GM21825 (cell line): ENCODE results near the gene TLE4.
A peak's percentile ranks its signal among the peaks of the same experiment; 100 is the strongest.
"Not testable (repeated sequence)": the region's sequence is repeated elsewhere in the genome, so short reads cannot be mapped to it uniquely, and the experiment has no call there.

Experiments used
- ATAC-seq: cut with Tn5 transposase; IDR thresholded peaks from one replicate; pipeline ENCODE4 v1.9.1; 2021; ENCODE audit warnings: mild to moderate bottlenecking, moderate library complexity; ENCODE audit not compliant: unreplicated experiment

The TLE4 gene

DNA sequence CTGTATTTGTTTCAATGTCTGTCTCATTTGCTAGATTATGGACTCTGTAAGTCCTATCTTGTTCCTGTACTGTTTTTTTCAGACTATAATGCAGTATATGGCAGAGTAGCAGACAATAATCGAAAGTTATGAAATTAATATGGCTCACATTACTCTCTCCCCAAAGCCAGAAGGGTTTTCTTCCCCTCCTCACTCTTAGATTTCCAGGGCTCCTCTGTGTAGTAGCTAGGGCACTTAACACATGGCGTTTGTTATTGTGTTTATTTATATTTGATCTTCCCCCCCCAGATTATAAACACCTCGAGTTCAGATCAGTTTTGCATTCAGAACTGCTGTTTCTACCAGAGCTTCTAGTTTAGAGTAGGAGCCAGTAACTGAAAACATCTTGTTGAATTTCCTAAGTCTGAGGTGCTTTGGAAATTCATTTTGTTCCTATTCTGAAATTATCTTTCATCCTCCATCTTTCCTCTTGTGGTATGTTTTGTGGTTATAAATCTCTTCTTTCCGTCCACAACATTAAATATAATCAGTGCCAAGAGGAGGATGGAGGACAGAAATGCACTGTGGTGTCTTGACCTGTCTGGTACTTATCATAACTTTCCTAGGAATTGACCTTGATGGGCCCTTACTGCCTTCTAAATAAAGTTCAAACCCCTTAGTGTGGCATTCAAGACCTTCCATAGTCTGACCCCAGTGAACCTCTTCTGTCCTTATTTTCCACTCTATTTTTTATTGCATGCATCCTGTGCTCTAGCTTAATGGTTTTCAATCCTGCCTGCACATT lies 27.0 kb downstream of the TLE4 start:
- no peak for ATAC-seq

DNA sequence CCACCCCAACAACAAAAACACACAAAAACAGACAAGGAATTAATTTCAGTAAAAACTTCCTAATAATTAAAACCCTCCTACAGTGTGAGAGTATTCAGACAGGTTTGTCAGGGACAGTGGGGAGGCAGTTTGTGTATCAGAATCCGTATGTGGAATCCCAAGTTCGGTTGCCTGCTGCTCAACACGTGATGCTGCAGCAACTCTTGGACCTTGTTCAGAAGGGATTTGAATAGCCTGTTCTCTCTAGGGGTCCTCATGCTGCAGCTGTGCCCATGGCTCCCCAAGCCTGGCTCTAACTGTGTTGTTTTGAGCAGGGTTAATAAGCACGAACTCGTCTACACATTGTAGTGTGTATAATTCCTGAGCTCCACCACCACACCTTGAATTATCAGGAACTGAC lies 28.7 kb downstream of the TLE4 start:
- no peak for ATAC-seq

DNA sequence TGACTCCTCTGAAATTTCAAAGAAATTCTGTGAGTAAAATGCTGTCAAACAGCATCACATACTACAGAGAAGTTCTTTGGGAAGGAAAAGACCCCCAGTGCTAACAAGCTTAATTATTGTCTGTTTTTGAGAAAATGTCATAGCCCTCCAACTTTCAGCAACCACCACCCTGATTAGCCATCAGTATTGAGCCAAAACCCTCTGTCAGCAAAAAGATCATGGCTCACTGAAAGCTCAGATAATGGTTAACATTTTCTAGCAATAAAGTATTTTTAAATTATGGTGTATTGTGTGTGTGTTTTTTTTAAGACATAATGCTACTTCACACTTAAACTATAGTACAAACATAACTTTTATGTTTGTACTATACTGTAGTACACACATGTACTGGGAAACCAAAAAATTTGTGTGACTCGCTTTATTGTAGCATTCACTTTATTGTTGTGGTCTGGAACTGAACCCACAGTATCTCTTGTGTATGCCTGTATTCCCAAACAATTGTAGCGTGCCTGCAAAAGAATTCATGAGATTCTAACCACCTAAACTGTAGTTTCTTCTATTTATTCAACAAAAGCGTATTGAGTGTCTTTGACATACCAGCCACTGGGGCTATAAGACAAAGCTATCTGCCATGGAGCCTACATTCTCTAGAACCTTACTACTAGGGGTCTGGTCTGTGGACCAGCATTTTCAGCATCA lies 31.6 kb downstream of the TLE4 start:
- ATAC-seq = no peak

DNA sequence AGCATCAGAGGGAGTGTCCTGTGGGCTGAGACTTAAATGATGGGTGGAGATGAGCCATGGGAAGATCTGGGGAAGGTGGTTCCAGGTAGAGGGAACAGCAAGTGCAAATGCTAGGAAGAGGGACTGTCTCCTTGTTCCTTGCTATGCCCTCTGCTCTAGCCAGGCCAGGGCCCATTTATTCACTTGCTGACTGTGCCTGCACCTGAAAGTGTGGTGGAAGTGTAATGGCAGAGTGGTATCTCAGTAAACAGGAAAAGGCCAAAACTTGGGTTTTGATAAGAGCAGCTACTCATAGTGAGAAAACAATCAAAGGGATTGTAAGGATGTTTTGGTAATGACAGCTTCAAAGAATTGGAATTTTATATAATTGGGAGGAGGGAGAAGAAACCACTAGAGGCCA lies 32.4 kb downstream of the TLE4 start:
- ATAC-seq = no peak

DNA sequence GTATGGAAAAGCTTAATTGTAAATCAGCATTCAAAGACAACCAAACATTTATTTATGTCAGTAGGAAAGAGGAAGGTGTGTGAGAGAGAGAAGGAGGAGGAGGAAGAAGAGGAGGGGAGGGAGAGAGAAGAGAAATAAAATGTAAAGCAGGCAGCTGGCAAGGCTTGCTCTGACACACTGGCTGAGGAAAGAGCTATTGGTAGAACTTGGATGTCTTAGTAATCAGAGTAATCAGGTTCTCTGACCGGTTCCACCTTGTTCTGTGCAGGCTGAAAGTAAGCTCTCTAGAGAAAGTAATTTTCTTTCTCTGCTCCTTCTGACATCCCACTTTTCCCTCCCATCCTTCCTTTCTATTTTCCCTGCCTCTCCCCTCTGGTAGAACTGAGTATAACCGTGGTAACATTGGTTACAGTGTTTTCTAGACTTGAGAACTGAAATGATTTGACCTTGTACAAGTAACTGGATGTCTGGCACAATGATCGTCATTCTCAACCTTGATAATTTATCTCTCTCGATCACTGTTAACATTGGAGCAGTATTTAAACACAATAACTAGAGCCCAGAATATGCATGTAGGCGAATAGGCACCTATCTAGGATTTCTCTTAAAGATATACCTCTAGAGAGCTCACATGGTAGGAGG lies 33.3 kb downstream of the TLE4 start:
- no peak for ATAC-seq

DNA sequence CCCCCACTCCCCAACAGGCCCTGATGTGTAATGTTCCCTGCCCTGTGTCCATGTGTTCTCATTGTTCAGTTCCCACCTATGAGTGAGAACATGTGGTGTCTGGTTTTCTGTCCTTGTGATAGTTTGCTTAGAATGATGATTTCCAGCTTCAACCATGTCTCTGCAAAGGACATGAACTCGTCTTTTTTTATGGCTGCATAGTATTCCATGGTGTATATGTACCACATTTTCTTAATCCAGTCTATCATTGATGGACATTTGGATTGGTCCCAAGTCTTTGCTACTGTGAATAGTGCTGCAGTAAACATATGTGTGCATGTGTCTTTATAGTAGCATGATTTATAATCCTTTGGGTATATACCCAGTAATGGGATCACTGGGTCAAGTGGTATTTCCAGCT lies 34.8 kb downstream of the TLE4 start:
- ATAC-seq = not testable (repeated sequence)

DNA sequence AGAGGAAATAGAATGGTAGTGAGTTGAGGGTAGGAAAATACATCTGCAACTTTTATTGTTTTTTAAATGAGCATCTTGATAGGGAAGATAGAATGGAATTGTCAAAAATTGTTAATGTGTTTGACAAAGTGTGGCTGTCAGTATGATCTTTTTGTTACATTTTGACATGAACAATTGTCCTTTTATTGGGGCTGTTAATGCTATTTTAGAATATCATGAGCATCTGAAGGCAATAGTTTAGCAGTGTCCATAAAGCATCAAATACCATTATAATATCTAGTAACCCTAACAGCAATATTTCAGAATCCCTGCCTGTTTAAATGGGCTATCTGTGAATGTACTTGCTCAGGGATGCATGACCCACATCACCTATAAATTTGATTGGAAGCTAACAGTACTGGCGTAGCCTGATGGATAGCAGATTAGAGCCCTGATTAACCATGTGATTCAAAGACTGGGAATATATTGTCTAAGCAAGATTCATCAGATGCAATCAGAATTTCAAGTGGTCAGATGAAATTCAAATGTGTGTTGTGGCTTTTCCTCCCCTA lies 37.8 kb downstream of the TLE4 start:
- ATAC-seq = no peak

DNA sequence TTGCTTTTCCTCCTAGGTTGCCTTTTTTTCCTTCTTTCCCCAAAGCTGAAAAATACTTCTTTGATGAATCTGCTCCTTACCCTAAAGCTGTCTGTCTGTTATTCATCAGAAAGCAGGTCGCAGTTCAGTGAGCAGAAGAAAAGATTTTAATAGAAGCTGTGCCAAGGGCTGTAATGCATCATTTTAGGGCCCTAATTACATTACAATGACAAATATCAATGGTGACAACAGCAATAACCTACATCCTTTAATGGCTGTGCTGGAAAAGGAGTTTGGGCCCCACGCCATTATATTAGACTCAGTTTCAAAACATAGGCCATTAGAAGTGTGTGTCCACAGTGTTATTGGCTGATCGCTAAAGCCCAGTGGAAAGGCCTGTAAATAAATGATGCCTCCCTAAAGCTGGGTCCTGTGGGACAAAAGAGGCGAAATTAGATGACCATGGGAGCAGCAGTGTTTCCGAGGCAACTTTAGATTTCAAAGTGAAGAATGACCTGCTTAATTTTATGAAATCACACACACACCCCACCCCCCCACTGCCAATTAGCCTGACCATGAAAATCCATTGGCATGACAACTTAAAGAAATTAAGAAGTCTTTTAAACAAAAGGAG lies 38.4 kb downstream of the TLE4 start:
- ATAC-seq = no peak

DNA sequence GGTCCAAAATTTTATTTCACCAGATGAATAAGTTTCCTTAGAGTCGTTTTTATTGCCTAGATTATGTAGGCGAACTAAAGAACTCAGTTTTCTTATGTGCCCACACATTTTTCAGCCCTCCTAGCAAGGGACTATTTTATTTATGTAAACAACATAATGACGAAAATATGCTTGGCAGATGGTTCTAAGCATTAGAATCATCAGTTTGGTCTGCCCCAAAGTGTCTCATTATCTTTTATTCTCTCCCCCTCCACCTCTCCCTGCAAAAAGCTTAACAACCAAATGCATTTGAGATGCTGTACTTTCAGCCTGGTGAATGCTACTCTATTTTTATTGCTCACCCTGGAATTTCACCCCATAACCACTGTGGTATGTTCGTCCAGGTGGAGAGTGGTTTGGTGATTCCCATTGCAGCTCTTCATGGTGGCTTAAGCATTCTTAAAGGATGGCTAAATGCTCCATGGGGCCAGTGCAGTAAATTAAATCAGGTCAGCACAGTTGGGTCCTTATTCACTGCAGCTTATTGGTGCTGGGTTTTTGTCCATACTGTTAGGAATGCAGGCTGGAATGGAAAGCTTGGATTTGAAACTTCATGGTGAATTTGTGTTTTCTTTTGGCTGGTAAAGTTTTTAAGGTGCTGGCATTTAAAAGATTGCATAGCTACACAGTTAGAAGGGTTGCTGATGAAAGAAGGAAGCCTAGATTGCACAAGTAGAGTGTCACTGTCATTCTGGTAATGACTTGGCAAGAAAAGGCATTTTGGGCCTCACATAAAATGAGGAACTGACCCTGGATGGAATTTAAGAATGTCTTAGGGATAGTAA lies 39.2 kb downstream of the TLE4 start:
- ATAC-seq = peak; percentile 75

DNA sequence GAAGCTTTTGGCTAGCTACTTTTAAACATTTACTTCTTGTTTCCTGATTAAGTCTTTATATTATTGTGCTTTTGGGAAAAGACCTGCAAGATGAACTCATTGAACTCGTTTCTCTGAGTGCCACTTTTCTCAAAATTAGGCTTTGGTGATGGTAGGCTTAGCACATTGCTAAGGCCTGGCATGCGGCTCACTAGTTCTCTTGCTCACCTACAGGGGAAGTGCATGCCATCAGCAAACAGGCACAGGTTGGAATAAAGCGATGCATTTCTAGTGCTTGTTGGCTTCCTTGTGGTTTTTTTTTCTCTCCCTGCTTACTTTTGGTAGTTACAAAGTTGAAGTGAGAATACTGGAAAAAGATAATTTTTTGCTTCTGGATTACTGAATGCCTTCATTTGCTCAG lies 41.4 kb downstream of the TLE4 start:
- no peak for ATAC-seq

DNA sequence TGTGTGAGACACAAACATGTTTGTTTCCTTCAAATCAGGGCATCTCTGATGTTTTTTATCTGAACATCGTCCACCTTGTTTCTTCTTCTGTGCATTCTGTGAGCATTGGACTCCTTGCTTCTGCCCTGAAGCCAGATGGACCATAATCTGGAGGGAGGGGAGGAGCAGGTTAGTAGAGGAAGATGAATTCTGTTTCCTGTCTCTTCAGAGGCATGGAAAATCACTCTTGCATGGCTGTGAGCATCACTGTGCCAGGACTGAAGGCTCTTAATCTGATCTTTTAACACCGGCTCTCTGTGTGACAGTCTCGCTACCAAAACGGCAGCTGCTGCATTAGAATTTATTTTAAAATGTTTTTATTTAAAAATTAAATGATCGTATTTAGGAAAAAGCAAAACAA lies 43.3 kb downstream of the TLE4 start:
- no peak for ATAC-seq

DNA sequence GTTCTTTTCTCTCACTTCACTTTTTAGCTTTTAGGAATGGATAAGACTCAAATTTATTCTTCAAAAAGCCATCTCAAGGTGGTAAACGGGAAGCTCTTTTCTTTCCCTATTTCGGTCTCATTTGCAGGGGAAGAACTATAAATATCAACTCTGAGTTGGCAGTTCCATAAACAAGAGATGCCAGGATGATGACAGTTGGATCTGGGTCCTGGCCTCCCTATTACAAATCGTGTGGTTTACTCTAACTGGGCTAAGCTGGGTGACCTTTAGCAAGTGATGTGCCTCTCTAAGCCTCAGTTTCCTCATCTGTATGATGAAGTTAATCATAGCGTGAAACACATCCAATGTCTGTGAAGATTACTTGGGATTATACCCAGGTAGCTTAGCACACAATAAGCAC lies 44.2 kb downstream of the TLE4 start:
- ATAC-seq = no peak

DNA sequence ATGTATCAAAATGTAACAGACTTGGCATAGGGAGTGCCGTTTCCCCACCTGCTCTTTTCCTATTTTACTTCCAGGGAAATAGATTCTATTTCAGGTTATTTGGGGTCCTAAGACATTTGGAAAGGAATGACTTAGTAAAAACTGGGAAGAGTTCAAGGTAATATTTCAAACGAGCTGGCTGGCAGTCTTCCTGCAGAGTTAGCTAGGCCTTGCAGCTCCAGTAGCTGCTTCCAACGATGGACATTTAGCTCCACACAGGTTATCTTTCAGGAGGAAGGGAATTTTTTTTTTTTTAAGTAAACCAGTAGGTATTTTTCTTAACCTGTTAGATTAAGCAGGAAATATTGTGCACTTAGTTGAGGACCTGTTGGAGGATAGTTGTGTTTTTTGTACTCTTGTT lies 45.2 kb downstream of the TLE4 start:
- ATAC-seq = no peak

DNA sequence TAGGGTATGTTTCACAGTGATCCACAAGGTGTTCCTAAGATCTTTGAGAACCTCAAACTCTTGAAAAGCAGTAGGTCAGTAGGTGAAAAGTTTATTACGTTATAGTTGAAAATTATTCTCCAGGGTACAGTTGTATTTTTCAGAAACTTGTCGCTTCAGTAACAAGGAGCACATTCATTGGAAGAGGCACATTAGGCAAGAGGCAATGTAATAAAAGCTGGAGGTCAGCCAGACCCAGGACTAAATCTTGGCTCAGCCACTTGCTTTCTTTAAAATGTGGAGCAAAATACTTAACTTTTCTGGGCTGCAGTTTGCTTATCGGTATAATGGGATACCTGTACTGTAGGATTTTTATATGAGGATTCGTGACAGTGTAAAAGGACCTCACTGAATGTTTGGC lies 45.6 kb downstream of the TLE4 start:
- ATAC-seq = no peak

DNA sequence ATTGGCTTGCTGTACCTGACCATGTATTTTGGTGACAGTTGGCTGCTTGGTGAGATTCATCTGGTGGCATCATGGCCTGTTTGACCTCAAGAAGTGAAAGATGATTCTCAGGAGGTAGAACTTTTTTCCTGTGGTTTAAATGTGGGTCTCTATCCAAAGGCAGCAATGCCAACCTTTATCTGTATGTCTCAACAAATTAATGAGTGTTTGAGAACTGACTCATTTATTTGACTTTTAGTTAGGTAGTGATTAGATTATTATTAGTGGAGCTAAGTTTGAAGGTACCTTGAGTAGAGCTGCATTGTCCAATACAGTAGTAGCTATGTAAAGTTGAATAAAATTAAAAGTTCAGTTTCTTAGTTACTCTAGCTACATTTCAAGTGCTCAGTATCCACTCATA lies 48.2 kb downstream of the TLE4 start:
- no peak for ATAC-seq

DNA sequence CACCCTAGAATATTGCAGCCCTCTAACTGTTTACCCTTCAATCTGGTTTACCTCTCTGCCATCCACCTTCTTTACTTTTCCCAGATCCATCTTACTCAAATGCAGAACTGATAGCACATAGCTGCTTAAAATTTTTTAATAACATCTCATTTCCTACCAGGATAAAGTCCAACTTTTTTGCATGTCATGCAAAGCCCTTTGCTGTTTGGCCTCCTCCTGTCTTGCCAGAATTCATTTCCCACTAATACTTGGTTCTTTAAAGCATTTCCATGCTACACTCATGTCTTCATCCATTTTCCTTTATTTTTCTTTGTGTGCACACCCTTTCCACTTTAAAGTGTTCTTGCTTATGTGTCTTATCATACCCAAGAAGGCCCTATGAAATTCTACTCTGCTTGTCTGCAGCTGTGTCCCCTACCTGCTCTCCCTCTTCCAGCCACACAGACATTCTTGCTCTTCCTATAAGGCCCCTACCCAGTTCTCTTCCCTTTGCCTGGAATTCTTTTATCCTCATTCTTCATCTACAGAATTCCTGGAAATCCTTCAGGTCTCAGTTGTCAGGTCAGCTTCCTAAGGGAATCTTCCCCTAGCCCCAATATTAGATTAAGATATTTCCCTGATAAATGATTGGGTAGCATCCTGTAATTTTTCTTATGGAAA lies 50.3 kb downstream of the TLE4 start:
- ATAC-seq = no peak

DNA sequence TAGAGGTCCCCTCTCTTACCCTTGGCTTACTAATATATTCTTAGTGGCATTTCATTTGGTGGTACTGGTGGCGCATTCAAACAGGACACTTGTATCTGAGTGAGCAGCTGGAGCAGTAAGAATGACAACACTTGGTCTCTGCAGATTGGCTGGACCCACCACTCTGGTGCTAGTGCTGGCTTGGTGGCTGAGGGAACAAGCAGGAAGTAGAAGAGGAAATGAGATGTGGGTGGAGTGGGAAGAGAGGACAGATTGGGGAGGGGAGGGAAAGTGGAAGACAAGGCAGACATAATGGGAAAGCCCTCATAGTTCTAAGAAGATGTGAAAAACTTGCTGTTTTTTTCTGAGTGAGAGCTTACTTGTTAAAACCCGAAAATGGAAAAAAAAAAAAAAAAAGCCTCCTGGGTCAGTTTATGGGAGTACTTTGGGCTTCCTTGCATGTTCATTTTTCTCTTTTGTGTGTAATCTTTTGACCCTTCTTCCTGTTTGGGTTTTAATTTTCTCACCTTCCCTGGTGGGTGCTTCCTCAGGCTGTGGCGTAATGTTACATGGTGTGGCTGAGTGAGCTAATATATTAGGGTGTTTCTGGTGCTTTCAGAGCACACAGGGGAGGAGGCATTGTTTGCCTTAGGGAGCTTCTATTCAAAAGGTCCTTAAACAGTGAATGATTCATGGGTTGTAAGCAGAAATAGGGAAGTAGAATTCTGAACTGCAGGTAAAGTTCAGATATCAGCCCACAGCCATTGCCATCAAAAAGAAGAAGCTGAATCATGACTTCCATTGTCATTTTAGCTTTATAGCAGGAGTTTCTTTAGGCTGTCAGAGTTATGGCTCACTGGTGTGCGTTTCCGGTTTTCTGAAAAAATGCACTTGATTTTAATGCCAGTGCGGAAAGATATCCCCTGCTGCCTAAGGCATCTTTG lies 52.3 kb downstream of the TLE4 start:
- peak; percentile 96 for ATAC-seq

DNA sequence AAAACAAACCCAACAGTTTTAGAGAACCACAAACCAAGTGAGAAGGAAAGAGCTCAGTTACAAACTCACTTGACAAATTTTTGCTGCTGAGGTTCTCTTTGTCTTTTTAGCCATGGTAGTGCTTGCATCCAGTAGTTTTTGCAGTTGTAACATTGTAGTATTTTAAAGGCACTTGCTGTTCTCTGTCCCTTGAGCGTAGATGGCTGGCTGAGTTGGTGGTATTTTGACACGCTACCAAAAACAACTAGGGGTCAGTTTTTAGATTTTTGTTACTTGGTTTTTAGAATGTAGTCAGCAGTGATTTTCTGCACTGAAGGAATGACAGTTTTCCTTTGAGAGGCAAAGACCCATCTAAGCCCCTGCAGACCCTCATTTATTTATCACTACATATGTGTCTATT lies 58.0 kb downstream of the TLE4 start:
- ATAC-seq = no peak
